Midbrain (tissue), 1 donor: ENCODE results near the gene BATF.

Experiments used
- DNase-seq: peaks from one replicate; lab custom pipeline; 2025; lab: John Stamatoyannopoulos, UW

Gene BATF

GRCh38 chr14:75595226-75595625, 73.0 kb downstream of the BATF start:
- no peak for DNase-seq
